ENCODE data around the gene RBP3.
"Not testable (repeated sequence)": the region's sequence is repeated elsewhere in the genome, so short reads cannot be mapped to it uniquely, and the experiment has no call there.

The RBP3 gene

DNA sequence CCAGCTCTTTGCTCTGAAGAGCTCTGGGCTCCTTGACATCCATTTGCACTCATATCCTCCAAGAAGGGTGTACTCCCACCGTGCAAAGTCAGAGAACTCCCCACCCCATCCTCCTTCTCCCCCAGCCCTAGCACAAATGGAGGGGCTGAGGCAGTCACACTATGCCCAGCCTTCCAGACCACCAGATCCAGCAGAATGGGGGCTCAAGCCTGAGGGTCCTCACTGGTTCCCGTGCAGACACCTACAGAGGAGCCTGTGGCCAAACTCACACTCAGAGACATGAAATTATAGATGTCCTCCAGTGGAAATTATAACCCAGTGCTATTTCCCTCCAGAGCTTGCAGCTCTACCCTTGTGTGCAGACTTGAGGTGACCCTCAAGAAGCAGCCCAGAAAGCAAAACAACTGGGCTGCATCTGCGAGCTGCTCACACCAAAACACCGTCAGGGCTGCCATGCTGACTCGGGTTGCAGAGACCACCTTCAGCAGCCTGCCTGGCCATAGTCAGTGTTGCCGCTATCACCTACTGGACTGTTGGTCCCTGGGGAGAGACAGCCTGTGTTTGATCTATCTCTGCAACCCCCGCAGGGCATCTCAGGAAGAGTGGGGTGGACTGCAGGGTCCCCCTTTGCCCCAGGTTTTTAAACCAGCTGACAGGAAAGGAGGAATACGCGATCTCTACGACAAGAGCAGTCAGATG is 28.5 kb downstream of the RBP3 start:
- DNase-seq = no peak

DNA sequence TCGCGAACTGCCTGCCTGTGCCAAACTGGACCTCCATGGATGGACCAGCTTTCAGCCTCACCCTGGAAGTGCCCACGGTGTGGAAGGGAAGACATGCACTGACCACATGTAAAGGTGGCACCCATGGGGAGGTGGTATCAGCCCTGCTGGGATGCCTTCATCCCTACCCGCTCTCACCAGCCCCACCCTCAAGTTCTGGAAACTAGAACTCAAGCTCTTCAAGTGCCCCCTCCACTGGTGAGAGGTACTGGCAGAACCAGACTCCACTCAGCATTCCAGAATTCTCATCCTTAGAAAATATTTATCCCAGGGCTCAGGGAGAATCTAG is 30.0 kb downstream of the RBP3 start:
- DNase-seq = no peak

DNA sequence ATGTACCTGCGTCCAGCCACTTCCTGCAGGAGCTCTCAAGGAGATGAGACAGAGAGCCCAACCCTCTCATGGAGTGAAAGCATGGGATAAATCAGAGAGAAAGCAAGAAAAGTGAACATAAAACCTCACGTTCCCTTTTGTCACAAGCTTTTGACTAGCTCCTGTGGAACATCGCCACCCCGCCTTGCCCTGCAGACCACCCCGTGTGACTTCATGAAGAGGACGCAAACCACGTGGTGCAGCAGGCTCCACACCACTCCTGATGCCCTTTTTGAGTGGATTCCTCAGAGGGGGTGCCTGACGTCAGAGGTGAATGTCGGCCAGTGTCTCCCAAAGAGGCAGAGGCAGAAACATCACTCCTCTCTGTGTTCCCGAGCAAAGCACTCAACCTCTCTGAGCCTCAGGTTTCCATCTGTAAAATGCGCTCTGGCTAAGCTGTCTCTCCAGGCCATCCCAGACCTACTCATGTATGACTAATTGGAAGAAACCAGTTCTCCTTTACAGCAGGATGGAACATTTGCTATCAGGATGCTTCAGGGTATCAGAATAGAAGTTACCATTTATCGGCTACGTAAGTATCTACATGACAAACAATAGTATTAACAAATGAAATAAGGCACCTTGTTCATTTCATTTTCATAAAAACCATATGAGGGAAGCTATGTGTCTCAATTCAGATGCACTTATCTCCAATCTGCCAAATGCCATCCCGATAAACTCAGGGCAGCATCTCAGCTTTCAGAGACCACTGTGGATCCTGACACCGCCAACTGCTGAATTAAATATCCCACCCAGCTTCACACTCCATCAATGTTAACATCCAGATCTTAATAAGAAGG is 30.7 kb downstream of the RBP3 start:
- no peak for DNase-seq

DNA sequence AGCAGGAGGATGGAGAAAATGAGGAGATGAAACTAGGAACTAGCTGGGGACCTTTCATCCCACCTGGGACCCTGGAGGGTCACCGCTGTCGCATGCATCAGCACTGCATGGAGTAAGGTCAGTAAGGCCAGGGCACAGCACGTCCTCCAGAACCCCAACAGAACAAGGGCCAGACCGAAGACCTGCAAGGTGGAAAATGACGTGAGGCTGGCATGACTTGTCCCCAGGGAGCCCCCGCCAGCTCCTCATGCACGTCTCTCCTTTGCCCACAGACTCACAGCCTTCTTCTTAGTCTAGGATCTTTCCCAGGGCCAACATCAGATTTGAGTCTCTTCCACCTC is 31.3 kb downstream of the RBP3 start:
- no peak for DNase-seq

DNA sequence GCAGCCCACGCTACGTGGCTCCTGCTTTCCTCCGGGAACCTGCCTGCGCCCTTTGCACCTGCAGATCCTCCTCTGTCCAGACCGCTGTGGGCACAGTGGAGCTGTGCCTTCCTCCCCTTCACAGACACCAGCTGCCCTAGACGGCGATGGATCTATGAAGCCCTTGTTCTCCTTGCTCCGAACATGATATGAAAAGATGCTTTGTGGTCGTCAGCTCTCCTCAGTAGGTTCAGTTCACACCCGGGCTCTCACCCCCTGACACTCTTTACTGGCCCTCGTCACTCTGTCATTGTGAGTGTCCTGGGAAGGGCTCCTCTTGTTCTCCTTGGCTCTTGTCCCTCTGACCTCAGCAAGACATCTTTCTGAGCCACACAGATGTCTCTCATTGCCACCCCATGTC is 31.7 kb downstream of the RBP3 start:
- no peak for DNase-seq

DNA sequence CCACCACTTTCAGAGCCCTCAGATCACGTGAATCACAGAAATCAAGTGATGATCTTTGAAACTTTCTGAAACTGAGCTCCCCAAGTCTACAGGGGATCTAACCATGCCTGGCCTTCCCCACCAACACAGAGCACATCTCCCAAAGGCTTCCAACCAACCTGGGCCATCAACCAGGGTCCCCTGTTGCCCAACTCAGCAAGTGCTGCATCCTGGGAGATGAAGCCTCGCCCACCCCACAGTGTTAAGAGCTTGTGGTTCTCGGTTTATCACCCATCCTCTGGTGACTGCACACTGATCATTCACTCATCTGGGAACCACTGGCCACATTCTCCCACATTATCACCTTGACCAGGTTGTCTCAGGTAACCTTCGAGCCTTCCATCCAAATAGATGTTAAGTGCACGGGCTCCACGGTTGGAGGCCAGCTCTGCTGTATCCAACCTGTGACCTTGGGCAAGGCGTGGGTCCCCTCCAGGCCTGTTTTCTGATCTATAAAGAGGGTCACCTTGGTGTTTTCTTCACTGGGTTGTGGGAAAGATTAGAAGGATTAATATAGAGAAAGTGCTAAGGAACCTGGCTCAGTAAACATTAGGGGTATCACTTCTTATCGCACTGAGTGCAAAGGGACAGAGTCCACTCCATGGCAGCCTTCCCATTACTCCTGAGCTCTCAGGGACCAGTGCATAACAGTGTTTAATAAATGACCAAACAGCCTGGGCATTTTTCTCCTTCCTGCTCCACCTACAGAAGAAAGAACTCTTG is 32.4 kb downstream of the RBP3 start:
- no peak for DNase-seq

DNA sequence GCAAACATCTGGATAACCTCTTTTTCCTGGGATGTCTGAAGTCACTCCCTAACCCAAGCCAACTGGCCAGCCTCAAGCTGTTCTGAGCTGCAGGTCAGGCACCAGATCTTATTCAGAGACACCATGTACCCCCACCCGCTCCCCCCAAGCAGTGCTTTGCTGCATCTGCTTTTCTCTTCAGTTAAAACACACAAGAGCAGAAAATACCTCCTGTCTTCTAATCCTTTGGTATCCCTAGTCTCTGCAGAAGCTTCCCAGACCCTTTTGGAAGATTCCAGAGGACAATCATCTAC is 32.9 kb downstream of the RBP3 start:
- DNase-seq = no peak

DNA sequence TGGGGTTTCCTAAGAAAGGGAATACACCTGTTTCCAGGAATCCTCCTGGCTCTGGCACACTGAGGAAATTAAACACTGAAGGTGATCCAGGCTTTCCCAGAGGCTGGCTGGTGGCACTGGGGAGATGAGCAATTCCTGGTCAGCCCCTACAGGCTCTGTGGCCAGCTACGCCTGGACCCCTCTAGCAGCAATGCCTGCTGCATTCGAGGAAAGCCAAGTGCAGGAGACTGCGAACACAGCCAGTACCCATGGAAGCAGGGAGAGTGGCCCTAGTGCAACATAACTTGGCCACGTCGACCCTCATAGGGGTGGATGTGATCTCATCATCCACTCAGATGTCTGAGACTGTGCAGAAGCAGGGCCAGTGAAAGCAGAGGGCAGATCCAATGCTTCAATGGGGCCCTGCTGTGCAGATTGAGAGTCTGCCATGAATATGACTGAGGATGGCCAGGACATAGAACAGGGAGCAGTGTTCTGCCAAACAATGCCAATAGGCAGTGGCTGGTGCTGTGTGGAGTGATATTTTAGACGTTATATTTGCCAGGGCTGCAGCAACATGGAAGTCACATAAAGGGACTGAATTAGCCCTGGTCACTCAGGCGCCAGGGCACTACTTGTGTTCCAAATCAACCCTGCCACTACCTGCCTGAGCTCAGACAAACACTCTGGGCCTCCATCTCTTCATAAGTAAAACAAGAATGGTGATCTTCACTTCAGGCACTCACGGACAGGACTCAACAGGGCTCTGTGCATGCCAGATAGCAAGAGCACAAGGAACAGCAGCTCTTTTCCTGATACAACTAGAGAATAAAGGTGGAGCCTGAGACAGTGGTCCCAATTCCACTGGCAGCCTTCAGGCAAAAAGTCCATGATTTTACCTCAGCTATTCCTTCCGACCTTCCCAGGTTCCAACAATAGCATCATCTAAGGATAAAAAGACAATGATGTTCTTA is 33.5 kb downstream of the RBP3 start:
- DNase-seq = no peak

DNA sequence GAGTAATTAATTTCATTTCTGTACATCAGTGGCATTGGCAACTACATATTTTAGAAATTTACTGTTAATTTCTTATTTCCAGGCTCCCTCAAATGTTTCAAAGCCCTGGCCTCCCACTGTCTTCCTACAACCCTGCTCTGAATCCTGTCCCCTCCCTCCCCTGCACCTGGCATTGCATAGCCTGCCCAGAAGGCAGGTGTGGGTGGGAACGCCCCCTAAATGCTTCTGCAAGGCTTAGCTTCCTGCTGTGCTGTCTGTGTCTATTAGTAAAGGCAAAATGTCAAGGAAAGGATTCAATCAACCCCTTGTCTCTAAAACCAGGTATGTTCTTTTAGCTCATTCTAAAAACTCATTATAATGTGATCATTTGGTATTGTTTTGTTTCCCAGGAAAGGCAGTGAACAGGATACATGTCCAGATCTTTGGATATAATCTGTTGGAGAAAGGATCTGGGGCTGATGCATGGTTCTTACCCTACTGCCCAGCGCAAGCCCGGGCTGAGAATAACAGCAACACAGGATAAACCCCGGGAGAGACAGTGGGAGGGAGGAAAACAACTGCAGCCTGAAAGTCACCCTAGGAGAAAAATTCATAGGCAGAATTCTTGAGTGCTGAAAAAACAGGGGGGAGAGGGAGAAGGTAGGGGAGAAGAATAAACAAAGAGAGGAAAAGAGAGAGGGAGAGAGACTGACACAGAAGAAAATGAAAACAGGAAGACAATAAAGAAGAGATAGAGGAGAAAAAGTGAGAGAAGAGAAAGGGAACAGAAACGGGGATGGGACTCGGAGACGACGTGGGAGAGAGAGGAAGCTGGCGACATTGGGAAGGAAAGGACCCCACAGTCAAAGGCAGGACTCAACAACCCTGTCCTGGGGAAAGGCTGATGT is 35.3 kb downstream of the RBP3 start:
- DNase-seq = no peak

DNA sequence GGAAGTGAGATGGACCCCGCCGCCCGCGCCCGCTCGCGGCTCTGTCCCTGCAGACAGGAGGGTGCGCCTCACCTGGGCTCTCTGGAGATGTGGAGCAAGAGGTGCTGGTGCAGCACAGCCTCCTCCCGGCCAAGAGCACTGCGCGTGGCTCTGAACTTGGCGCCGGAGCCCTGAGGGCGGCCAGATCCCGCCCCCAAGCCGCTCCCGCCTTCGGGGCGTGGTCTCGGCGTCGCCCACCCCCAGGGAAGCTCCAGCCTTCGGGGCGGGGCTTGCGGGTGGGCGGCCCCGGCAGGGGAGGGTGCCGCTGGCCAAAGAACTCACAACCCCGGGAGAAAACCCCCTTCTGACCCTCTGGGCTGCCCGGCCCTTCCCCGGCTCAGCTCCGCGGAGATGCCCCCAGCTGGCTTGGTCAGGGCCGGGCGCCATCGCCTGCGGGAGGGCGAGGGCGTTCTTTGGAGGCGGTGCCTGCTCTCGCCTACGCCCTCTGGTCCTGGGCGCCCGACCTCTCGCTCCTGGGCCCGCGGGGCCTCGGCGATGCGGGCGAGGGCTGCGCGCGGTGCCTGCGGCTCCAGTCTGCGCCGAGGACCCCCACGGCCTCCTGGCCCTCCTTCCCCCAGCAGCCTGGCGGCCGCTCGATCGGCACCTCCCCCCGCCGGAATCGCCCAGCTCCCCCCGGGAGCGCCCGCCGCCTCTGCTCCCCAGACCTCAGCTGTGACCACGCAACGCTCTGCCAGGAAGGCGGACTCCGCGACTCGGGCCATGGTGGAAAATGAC is 36.2 kb downstream of the RBP3 start, which contains the start of gene ZNF488:
TSS of gene ZNF488 (minus strand) at position 146 of the 774 bp plus-strand sequence. CDS start 15,464 bp downstream, outside the sequence.
- no peak for DNase-seq

DNA sequence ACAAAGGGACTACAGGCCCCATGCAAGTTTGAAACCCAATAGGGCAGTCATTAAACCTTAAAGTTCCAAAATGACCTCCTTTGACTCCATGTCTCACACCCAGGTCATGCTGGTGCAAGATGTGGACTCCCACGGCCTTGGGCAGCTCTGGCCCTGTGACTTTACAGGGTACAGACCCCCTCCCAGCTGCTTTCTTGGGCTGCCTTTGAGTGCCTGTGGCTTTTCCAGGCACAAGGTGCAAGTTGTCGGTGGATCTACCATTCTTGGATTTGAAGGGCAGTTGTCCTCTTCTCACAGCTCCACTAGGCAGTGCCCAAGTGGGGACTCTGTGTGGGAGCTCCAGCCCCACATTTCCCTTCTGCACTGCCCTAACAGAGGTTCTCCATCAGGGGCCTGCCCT is 37.9 kb downstream of the RBP3 start:
- DNase-seq = not testable (repeated sequence)

DNA sequence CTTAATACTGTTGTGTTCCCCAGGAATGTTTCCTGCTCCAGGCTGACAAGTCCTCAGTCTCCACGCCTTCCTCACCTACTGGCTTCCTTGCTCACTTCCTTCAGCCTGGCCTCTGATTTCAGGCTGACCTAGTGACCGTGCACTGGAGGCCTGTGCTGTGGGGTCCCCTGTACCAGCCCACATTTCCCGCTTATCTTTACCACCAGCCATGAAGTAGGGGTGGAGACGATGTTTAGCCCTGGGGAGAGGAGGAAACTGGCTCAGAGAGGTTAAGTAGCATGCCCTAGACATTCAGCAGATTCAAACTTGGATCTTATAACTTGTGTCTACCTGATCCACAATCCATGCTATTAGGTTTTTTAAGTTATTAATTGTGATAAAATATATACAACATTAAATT is 40.7 kb downstream of the RBP3 start:
- no peak for DNase-seq

DNA sequence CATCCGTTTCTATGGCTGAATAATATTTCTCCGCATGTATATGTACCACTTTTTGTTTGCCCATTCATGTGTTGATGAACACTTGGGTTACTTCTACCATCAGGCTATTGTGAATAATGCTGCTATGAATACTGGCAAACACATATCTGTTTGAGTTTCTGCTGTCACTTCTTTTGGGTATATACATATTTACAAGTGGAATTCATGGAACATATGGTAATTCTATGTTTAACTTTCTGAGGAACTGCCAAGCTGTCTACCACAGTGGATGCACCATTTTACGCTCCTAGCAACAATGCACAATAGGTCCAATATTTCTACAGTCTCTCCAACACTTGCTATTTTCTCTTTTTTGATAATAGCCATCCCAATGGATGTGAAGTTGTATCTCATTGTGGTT is 41.5 kb downstream of the RBP3 start:
- no peak for DNase-seq

DNA sequence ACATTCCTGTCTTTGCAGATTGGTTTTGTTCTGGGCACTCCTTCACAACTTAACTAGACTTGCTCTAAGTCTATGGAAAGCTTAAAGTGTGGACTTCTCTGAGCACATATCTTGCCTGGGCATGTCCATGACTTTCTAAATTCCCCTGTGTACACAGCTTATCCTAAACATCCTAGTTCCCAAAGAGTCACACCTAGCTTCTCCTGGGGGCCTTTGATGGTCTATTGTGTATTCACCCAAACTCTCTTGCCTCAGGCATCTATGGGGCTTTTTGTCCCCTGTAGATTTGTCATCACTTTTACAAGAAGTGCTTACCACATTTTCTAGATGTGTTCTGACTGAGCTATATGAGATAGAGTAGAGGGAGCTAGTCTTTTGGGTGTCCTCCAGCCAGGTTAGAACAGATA is 48.2 kb downstream of the RBP3 start:
- no peak for DNase-seq

DNA sequence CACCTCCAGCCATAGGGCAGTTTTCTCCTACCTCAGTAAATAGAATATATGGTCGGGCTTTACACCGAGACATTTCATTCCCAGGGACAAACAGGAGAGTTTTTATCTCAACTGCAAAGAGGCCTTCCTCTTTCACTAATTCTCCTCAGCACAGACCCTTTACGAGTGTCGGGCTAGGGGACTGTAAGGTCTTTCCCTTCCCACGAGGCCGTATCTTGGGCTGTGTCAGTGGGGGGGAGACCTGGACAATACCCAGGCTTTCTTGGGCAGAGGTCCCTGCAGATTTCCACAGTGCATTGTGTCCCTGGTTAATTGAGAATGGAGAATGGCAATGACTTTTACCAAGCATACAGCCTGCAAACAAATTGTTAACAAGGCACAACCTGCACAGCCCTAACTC is 49.1 kb downstream of the RBP3 start:
- DNase-seq = no peak

DNA sequence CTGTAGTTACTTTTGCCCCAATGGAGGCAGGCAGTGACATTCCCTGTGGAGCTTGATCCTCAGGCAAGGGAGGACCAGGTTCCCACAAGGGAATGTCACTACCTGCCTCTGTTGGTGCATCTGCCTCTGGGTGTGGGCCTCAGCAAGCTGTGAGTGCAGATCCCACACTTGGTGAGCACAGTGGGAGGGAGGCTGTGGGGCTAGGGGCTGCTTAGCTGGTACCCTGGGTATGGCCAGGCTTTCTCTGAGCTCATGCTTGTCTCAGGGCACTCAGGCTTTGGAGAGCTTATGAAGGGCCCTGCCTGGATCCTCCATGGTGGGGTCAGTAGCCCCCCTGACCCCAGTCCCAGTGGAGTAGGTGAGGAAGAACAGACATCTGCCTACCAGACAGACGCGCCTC is 52.1 kb downstream of the RBP3 start:
- no peak for DNase-seq

DNA sequence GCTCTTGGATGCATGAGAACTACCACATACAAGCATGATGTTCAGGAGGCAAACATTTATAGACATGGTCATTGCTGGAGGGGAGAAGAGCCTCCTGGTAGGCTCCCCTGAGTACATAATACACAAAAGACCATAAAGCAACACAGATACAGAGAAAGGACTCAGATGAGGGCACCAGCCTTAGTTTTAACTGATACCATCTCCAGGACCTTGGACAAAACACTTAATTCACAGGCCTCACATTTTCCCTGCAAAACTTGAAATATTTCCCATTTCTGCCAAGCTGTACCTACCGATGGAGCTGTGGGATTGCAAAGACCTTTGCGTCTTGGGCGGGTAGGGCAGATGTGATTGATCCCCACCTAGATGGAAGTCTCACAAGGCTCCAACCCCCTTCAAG is 52.6 kb downstream of the RBP3 start:
- DNase-seq = no peak

DNA sequence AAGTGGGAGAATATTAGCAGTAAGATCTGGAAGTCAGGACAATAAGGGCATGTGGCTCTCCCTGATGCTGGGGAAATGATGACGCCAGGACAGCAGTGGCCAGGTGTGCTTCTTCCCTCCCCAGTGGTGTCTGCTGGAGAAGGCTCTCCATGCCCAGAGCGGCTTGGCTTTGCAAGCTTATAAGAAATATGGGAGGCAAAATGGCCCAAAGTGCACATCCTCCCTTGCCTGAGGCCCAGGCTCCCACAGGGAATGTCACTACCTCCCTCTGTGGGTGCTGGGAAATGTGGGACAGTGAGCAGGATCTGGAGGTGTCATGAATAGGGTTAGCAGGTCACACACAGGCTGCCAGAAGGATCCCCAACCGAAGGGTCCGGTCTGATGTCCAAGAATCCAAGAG is 53.0 kb downstream of the RBP3 start:
- no peak for DNase-seq

DNA sequence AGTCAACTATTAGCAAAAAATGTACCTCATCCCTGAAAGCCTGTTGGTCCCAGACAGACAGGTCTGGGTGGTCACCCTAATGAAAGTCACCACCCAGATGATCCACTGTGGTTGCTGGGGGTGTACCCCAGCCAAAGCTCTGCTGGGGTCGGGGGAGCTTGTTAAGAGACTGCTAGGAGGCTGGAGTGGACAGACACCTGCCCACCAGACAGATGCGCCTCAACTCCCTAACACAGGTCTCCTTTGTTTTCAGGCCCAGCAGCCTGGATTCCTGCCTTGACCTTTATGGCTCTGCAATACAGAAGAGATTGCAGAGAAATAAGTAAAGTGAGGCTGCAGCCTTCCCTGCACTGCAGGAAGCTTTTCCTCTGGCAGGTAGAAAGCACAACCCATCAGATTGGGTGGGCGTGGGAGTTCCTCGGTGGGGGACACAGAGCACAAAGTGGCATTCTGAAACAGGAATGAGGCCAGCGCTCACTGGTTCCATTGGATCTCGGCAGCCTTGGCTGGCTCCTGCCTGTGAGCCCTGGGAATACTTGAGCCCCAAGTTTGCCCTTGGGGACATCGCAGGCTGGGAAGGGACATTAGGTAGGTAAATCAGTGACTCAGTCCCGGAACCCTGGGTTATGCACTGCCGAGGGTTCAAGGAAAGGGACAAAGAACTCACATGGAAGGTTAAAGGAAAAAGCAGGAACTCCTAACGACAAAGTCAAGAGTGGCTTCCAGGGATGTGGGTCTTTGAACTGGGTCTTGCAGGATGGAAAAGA is 53.9 kb downstream of the RBP3 start:
- DNase-seq = no peak

DNA sequence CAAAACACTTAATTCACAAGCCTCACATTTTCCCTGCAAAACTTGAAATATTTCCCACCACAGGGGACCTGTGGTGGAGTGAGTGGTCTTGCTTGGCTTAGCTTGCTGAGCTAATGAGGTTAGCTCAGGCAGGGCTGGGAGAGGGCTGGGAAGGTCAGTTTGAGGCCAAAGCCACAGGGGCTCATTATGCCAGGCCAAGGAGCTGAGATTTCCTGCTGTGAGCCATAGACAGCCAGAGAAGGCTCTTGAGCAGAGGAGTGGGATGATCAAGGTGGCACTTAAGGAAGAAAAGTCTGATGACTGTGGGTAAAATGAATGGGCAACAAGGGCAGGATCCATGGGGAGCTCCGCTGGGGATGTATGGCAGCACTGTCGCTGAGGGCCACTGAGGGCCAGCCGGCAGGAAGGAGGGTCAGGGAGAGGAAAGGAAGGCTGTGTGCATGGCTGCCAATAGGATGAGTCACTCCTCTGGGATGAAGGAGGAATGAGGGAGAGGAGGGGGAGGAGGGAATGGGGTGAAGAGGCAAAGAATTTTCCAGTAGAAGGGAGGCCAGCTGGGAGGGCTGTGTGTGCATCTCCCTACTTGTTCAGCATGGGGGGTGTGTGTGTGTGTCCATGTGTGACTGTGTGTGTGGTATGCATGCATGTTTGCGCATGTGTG is 54.6 kb downstream of the RBP3 start:
- no peak for DNase-seq

Measured in NCI-H2107 (cell line).